Suprapubic skin (tissue), 4 donors: Measurements from ENCODE around the gene FAM3C. TPM values are rescaled to one million over a fixed set of nuclear protein-coding genes. Genes with fewer than 3 reads are reported as not detected.

Experiments
- DNase-seq, 2 donors: peaks; one replicate each; pipeline ENCODE4 v3.0.0-alpha.2; 2019; ENCODE audit warnings: low spot score in 2 of 2
- H3K27ac ChIP-seq: fragments of 200-600 bp; sonication (generic); one replicate; pipeline ENCODE4 v1.5.1; 2019
- H3K27me3 ChIP-seq: fragments of 200-600 bp; sonication (generic); one replicate; pipeline ENCODE4 v1.5.1; 2019
- H3K36me3 ChIP-seq: fragments of 200-600 bp; sonication (generic); one replicate; pipeline ENCODE4 v1.5.1; 2019
- H3K4me1 ChIP-seq: fragments of 200-600 bp; sonication (generic); one replicate; pipeline ENCODE4 v1.5.1; 2019
- H3K4me3 ChIP-seq: fragments of 200-600 bp; sonication (generic); one replicate; pipeline ENCODE4 v1.5.1; 2019; ENCODE audit warnings: mild to moderate bottlenecking
- H3K9me3 ChIP-seq: fragments of 200-600 bp; sonication (generic); one replicate; pipeline ENCODE4 v1.5.1; 2019
- CTCF ChIP-seq, 2 donors: fragments of 200-600 bp in 1 of 2; fragments of 450-650 bp in 1 of 2; sonication (generic) in 1 of 2; IDR thresholded peaks; one replicate each; pipeline ENCODE4 v1.5.1; 2016 to 2019; ENCODE audit warnings: antibody characterized with exemption in 2 of 2, mild to moderate bottlenecking in 1 of 2, moderate library complexity in 1 of 2
- EP300 ChIP-seq: sonication (generic); formaldehyde crosslinking; IDR thresholded peaks from one replicate; pipeline ENCODE4 v1.6.1; 2017; ENCODE audit warnings: antibody characterized with exemption
- POLR2A ChIP-seq, 2 donors: fragments of 450-650 bp; IDR thresholded peaks; one replicate each; pipeline ENCODE4 v1.6.1; 2017; ENCODE audit warnings: antibody characterized with exemption in 2 of 2, mild to moderate bottlenecking in 2 of 2, moderate library complexity in 2 of 2
- POLR2AphosphoS5 ChIP-seq, 3 donors: sonication (generic); formaldehyde crosslinking; IDR thresholded peaks; one replicate each; pipeline ENCODE4 v1.6.1; 2017; ENCODE audit warnings: antibody characterized with exemption in 3 of 3
- WGBS: methylation state at CpG from one replicate; pipeline ENCODE4 v1.1.5; 2018; 5-methylcytosine and 5-hydroxymethylcytosine counted together
- total RNA-seq, 4 donors: library from RNA; depleted of rRNA; stranded (reverse); fragments of >200 nt; gene quantifications; one replicate each; pipeline ENCODE4 v1.1.0, GENCODE V29; 2016

The FAM3C gene
- total RNA-seq, 4 donors from 2014 or later, result 31.8 to 39.1 (median 35.9) TPM

- no peak for DNase-seq
- H3K4me1 ChIP-seq, result peaks cover 34% of the 10 kb centered on the region
- H3K9me3 ChIP-seq, result no peaks in the 10 kb centered on the region
- TF ChIP-seq CTCF (IDR thresholded peaks at IDR 0.05) (no peak), POLR2A (IDR thresholded peaks at IDR 0.05) (no peak), EP300 (no peak), POLR2AphosphoS5 (IDR thresholded peaks at IDR 0.05) (no peak)
- no peaks in the 10 kb centered on the region for H3K36me3 ChIP-seq
- WGBS, result 96% methylated on average over 4 of the region's 4 CpGs
- H3K27ac ChIP-seq, result no peak overlapping the region
- no peaks in the 10 kb centered on the region for H3K27me3 ChIP-seq
- no peak overlapping the region for H3K4me3 ChIP-seq
These were observed 10.9 kb downstream of the FAM3C start for GRCh38 chr7:121385056-121385799.

GRCh38 chr7:121384265-121384664, 11.8 kb downstream of the FAM3C start:
- Histone ChIP-seq H3K9me3 (no peaks in the 10 kb centered on the region), H3K4me3 (no peak overlapping the region), H3K36me3 (no peaks in the 10 kb centered on the region), H3K27ac (no peak overlapping the region), H3K4me1 (peaks cover 34% of the 10 kb centered on the region), H3K27me3 (no peaks in the 10 kb centered on the region)
- TF ChIP-seq CTCF (IDR thresholded peaks at IDR 0.05), result no peak
- no peak for TF ChIP-seq EP300
- no peak for TF ChIP-seq POLR2A (IDR thresholded peaks at IDR 0.05)
- no peak for TF ChIP-seq POLR2AphosphoS5 (IDR thresholded peaks at IDR 0.05)
- no peak for DNase-seq
- WGBS, result 76% methylated on average over 2 of the region's 2 CpGs

GRCh38 chr7:121383235-121383910, 12.7 kb downstream of the FAM3C start:
- Histone ChIP-seq H3K27me3 (no peaks in the 10 kb centered on the region), H3K4me3 (no peak overlapping the region), H3K27ac (no peak overlapping the region), H3K36me3 (no peaks in the 10 kb centered on the region), H3K4me1 (peaks cover 28% of the 10 kb centered on the region), H3K9me3 (no peaks in the 10 kb centered on the region)
- DNase-seq, result no peak
- WGBS, result 84% methylated on average over 2 of the region's 2 CpGs
- TF ChIP-seq CTCF (IDR thresholded peaks at IDR 0.05), result no peak
- TF ChIP-seq POLR2AphosphoS5 (IDR thresholded peaks at IDR 0.05), result no peak

GRCh38 chr7:121382473-121382872, 13.6 kb downstream of the FAM3C start:
- TF ChIP-seq POLR2A (IDR thresholded peaks at IDR 0.05) (no peak), EP300 (no peak), POLR2AphosphoS5 (IDR thresholded peaks at IDR 0.05) (no peak), CTCF (IDR thresholded peaks at IDR 0.05) (no peak)
- Histone ChIP-seq H3K27ac (no peak overlapping the region), H3K4me1 (peaks cover 28% of the 10 kb centered on the region), H3K4me3 (no peak overlapping the region), H3K27me3 (no peaks in the 10 kb centered on the region), H3K9me3 (no peaks in the 10 kb centered on the region), H3K36me3 (no peaks in the 10 kb centered on the region)
- DNase-seq, result no peak

- no peak overlapping the region for H3K27ac ChIP-seq
- no peaks in the 10 kb centered on the region for H3K9me3 ChIP-seq
- H3K36me3 ChIP-seq, result peaks cover 13% of the 10 kb centered on the region
- H3K27me3 ChIP-seq, result no peaks in the 10 kb centered on the region
- no peak for DNase-seq
- WGBS, result 92% methylated on average over 1 of the region's 1 CpG
- TF ChIP-seq POLR2A (IDR thresholded peaks at IDR 0.05) (no peak), POLR2AphosphoS5 (IDR thresholded peaks at IDR 0.05) (no peak), EP300 (no peak), CTCF (IDR thresholded peaks at IDR 0.05) (no peak)
- H3K4me3 ChIP-seq, result no peak overlapping the region
- H3K4me1 ChIP-seq, result peaks cover 14% of the 10 kb centered on the region
These were observed 16.2 kb downstream of the FAM3C start for GRCh38 chr7:121379930-121380329.
